Esophagus muscularis mucosa (tissue), 4 donors: ENCODE data around the gene TMIGD2.
"Not testable (repeated sequence)": the region's sequence is repeated elsewhere in the genome, so short reads cannot be mapped to it uniquely, and the experiment has no call there.

Experiments
- CTCF ChIP-seq, 3 experiments: fragments of 200-600 bp in 2 of 3; fragments of 450-650 bp in 1 of 3; sonication (generic) in 2 of 3; IDR thresholded peaks; one replicate each; pipeline ENCODE4 v1.5.1; 2017 to 2019; ENCODE audit warnings: antibody characterized with exemption in 3 of 3, mild to moderate bottlenecking in 2 of 3, moderate library complexity in 1 of 3
- EP300 ChIP-seq: sonication (generic); formaldehyde crosslinking; IDR thresholded peaks from one replicate; pipeline ENCODE4 v1.6.1; 2017; ENCODE audit warnings: antibody characterized with exemption
- POLR2AphosphoS5 ChIP-seq, 2 donors: sonication (generic); formaldehyde crosslinking; IDR thresholded peaks; one replicate each; pipeline ENCODE4 v1.6.1; 2017; ENCODE audit warnings: antibody characterized with exemption in 2 of 2

- TF ChIP-seq CTCF (IDR thresholded peaks at IDR 0.05); EP300; POLR2AphosphoS5 (IDR thresholded peaks at IDR 0.05): not testable (repeated sequence)
These were observed 27.9 kb downstream of the TMIGD2 start for GRCh38 chr19:4274321-4274686.
